ENCODE results near the gene SVOPL. TPM values are rescaled to one million over a fixed set of nuclear protein-coding genes. Genes with fewer than 3 reads are reported as not detected.
"Not testable (repeated sequence)": the region's sequence is repeated elsewhere in the genome, so short reads cannot be mapped to it uniquely, and the experiment has no call there.

Gene SVOPL, protein sequence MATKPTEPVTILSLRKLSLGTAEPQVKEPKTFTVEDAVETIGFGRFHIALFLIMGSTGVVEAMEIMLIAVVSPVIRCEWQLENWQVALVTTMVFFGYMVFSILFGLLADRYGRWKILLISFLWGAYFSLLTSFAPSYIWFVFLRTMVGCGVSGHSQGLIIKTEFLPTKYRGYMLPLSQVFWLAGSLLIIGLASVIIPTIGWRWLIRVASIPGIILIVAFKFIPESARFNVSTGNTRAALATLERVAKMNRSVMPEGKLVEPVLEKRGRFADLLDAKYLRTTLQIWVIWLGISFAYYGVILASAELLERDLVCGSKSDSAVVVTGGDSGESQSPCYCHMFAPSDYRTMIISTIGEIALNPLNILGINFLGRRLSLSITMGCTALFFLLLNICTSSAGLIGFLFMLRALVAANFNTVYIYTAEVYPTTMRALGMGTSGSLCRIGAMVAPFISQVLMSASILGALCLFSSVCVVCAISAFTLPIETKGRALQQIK
- under 1 TPM in 1 of 3 donors, not detected in 2; 0.05 TPM for polyA plus RNA-seq

- no peak within 1 kb of the TSS for H3K27ac ChIP-seq (ENCODE audit: low read depth, low read length)
- 57 to 79% (median 57%) methylated on average over 7 of the region's 7 CpGs for WGBS, 3 donors
These were observed at the start of gene SVOPL for GRCh38 chr7:138700857-138701536. Gene SVOPL, minus strand, starts transcription at chr7:138701362. Its CDS starts 22,317 bp downstream, at chr7:138679045.

DNA sequence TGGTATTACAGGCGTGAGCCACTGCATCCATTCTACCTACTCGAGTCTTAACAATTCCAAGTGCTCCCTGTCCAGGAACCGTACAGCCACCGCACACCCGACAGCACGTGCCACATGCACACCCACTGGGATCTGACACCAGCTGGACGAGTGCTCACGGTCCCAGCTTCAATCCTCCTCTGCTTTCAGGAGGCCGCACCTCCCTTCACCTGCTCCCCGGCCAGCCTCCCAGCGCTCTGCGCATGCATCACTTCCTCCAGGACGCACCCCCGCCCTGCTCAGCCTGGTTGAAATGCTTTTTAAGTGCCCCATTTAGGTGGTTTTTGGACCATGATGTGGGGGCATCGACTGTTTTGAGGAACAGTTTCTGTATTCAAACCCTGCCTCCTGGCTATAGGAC lies 49.3 kb upstream of the SVOPL start:
- WGBS, 3 donors, result 91 to 95% (median 94%) methylated on average over 15 of the region's 15 CpGs
- H3K27ac ChIP-seq (ENCODE audit: low read depth, low read length), result no peak overlapping the region

GRCh38 chr7:138749960-138750359 lies 48.8 kb upstream of the SVOPL start:
- 76 to 79% (median 78%) methylated on average over 3 of the region's 3 CpGs for WGBS, 3 donors
- no peak overlapping the region for H3K27ac ChIP-seq (ENCODE audit: low read depth, low read length)

DNA sequence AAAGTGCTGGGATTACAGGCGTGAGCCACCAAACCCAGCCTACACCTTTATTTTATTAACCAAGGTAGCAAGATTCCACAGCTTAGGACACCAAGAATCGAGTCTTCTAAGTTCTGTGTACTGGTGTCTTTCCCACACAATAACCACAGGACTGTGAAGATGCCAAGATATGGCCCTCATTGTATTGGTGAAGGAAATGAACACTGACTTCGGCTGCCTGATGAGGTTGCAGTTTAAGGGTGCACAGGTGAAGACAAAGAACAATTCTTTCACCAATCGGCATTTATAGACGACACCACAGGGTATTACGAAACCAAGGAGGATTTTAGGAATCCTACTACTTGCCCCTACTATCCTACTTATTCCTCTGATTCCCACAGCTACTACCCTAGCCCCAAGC lies 47.5 kb upstream of the SVOPL start:
- WGBS, 3 donors, result 79 to 90% (median 89%) methylated on average over 6 of the region's 6 CpGs

GRCh38 chr7:138746073-138746472 lies 44.9 kb upstream of the SVOPL start:
- 69 to 94% (median 76%) methylated on average over 4 of the region's 4 CpGs for WGBS, 3 donors
- H3K27ac ChIP-seq (ENCODE audit: low read depth, low read length), result no peak overlapping the region

More for the DNA sequence above, 47.5 kb upstream of the SVOPL start:
- H3K27ac ChIP-seq (ENCODE audit: low read depth, low read length), result no peak overlapping the region

GRCh38 chr7:138745189-138745588 lies 44.0 kb upstream of the SVOPL start:
- 86 to 96% (median 87%) methylated on average over 7 of the region's 7 CpGs for WGBS, 3 donors
- H3K27ac ChIP-seq (ENCODE audit: low read depth, low read length), result no peak overlapping the region

DNA sequence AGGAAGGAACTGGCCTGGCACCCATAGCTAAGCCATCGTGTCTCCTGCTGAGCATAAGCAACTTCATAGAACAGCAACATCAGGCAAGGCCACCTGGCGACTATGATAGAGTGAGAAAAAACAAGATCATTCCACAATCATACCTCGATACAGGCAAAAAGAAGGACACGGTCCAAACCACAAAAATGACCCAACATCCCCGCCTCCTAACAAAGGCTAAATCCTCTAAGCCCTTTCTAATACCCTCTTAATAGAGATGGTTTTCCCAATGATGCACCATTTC lies 40.2 kb upstream of the SVOPL start:
- H3K27ac ChIP-seq (ENCODE audit: low read depth, low read length), result no peak overlapping the region
- 64 to 87% (median 82%) methylated on average over 5 of the region's 5 CpGs for WGBS, 3 donors

GRCh38 chr7:138739859-138740258 lies 38.7 kb upstream of the SVOPL start:
- H3K27ac ChIP-seq (ENCODE audit: low read depth, low read length), result no peak overlapping the region
- WGBS, 3 donors, result 82 to 91% (median 86%) methylated on average over 1 of the region's 1 CpG

DNA sequence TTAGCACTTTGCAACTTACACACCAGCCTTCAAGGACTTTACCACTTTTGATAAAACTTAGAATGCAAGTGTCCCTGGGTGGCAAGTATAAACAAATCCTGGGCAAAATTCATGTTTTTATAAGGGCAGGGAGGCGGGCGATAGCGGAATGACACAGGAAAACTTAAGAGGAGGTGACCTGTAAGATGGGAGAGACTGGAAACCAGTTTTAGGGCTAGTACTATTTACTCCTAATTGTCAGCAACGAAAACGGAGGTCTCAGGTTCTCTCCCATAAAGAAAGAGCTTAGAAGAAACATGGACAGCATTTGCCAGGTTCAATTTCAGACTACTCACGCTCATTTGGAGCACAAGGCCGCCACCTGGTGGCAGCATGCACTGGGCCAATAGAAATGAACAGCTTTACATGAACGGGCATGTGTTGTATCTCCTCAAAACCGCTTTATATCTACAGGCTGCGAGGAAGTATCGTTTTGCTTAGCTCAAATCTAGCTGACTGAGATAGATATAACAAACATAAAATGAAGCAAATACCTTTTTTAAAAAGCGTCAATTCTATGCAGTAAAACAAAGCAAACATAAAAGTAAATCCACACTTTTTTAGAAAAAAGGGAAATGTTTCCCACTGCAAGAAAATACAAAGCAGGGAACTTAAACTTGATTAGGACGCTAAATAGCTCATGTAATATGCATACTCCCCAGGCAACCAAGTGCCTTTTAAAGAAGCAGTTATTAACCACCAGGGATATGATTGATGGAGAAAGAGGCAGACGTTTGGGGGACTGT lies 37.6 kb upstream of the SVOPL start:
- 17 to 33% (median 28%) methylated on average over 14 of the region's 14 CpGs for WGBS, 3 donors
- H3K27ac ChIP-seq (ENCODE audit: low read depth, low read length), result no peak overlapping the region

- no peak overlapping the region for H3K27ac ChIP-seq (ENCODE audit: low read depth, low read length)
- 62 to 71% (median 65%) methylated on average over 3 of the region's 3 CpGs for WGBS, 3 donors
These were observed 37.0 kb upstream of the SVOPL start for GRCh38 chr7:138738114-138738513.

DNA sequence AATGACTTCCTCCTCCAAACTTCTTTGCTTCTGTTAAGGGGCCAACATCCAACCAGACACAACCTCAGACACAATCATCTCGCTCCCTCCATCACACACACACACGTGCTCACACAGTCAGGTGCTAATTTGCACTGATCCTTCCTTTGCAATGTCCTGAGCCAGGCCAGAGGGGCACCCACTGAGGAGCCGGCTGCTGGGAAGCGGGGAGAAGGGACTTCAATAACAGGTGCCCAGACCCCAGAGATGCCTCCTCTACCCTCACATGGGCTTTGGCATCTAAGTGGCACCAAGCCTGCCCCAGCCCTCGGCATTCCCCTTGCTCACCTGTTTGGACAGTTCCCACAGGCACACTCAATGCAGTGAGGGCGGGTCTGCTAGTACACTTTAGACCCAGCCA lies 34.2 kb upstream of the SVOPL start:
- 64 to 78% (median 71%) methylated on average over 6 of the region's 6 CpGs for WGBS, 3 donors
- H3K27ac ChIP-seq (ENCODE audit: low read depth, low read length), result no peak overlapping the region

DNA sequence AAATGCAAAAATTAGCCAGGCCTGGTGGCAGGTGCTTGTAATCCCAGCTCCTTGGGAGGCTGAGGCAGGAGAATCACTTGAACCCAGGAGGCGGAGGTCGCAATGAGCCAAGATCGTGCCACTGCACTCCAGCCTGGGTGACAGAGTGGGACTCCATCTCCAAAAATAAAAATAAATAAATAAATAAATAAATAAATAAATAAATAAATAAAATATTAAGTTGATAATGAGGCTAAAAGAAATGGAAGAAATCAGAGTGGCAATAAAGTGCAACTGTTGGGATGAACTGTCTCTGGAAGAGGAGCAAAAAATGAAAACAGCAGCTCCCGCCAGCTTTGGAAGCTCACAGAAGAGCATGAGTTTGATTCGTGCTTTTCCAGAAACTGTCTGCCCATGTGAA lies 30.6 kb upstream of the SVOPL start:
- H3K27ac ChIP-seq (ENCODE audit: low read depth, low read length), result not testable (repeated sequence)
- 90 to 93% (median 93%) methylated on average over 5 of the region's 5 CpGs for WGBS, 3 donors

- 83 to 92% (median 89%) methylated on average over 9 of the region's 9 CpGs for WGBS, 3 donors
- no peak overlapping the region for H3K27ac ChIP-seq (ENCODE audit: low read depth, low read length)
These were observed 28.3 kb upstream of the SVOPL start for GRCh38 chr7:138729444-138729843.

DNA sequence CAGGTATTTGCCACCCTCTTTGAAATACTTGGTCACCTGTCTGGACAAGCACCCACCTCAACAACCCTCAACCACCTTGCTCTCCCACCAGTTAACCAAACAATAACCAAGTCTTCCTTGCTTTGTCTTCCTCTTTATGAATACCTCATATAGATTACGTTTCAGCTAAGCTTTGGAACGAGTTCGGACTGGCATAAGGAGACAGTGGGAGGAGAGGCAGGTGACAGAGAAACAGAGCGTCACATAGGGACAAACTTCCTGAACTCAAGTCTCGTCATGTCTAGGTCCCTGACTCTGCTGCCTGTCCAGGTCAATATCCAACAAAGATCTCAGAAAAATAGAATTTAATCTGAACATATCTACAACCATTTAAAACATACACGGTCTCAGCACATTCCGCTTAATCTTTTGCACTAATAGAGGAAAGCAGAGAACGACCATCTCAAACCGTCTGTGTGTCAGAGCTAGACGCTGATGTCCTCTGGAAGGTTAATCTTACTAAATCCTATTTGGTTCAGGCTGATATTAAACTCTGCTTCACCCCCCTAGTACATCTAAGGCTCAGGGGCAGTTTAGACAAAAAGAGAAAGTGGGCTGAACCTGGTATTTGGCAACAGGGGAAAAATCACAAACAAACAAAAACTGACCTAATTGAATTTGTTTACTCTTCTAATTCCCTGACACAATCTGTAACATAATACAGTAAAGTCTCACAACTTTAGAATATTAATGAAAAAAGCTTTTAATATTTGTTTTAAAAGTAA lies 26.4 kb upstream of the SVOPL start:
- H3K27ac ChIP-seq (ENCODE audit: low read depth, low read length), result no peak overlapping the region
- WGBS, 3 donors, result 81 to 85% (median 83%) methylated on average over 10 of the region's 10 CpGs

GRCh38 chr7:138726288-138726687 lies 25.1 kb upstream of the SVOPL start:
- H3K27ac ChIP-seq (ENCODE audit: low read depth, low read length), result no peak overlapping the region
- WGBS, 3 donors, result 76 to 79% (median 79%) methylated on average over 9 of the region's 9 CpGs

GRCh38 chr7:138720286-138720685 lies 19.1 kb upstream of the SVOPL start:
- WGBS, 3 donors, result 69 to 87% (median 87%) methylated on average over 4 of the region's 4 CpGs
- H3K27ac ChIP-seq (ENCODE audit: low read depth, low read length), result no peak overlapping the region

GRCh38 chr7:138716889-138717288 lies 15.7 kb upstream of the SVOPL start:
- H3K27ac ChIP-seq (ENCODE audit: low read depth, low read length), result no peak overlapping the region
- WGBS, 3 donors, result 95 to 97% (median 96%) methylated on average over 7 of the region's 7 CpGs

- 77 to 94% (median 85%) methylated on average over 7 of the region's 7 CpGs for WGBS, 3 donors
- H3K27ac ChIP-seq (ENCODE audit: low read depth, low read length), result no peak overlapping the region
These were observed 12.0 kb upstream of the SVOPL start for GRCh38 chr7:138713191-138713590.
